Measurements from ENCODE around the gene RALGPS2. TPM values are rescaled to one million over a fixed set of nuclear protein-coding genes. Genes with fewer than 3 reads are reported as not detected.

RALGPS2 gene
- total and polyA plus RNA-seq, 2 donors (not counting 1 experiment from before 2014, with no cell fraction given) = 59.6 to 251 TPM

DNA sequence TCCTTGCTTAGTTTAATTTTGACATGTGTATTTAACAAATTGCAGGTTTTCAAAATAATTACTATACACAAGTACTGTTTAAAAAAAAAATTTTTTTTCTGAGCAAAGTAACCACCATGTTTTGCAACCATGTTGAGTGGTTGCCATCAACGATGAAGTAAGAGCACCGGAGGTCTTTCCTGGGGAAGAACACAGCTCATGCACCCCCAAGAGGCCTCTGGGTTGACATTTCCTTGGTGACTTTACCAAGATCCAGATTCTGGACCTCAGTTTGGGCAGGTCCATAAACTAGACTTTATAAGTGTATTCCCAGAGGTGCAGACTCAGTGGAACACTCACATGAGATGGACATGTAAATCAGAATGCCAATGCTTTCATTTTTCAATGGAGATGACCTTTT is 36.8 kb upstream of the RALGPS2 start:
- no peak for ATAC-seq (ENCODE audit: low read depth)
- POLR2A ChIA-PET = no interaction called here
- H3K9ac ChIP-seq (ENCODE audit: low read length) = no peak overlapping the region
- H3K4me3 ChIP-seq (ENCODE audit: control extremely low read depth in 1 of 5, extremely low read depth in 1 of 5, insufficient read depth in 1 of 5, low read depth in 2 of 5, low read length in 4 of 5) = no peak overlapping the region
- H4K20me1 ChIP-seq (ENCODE audit: control insufficient read depth, insufficient read depth, low read length, poor library complexity, severe bottlenecking) = no peaks in the 10 kb centered on the region
- no peak overlapping the region for H3K27ac Mint-ChIP-seq
- no peaks in the 10 kb centered on the region for H3K27me3 ChIP-seq (replicated peaks in 1 of 4; ENCODE audit: control extremely low read depth in 1 of 4, control insufficient read depth in 3 of 4, insufficient read depth in 4 of 4, low read length in 3 of 4)
- H3K36me3 ChIP-seq (replicated peaks in 1 of 2; ENCODE audit: control extremely low read depth in 1 of 2, control insufficient read depth in 1 of 2, extremely low read depth in 1 of 2, insufficient read depth in 2 of 2, low read length in 1 of 2) = no peaks in the 10 kb centered on the region
- CTCF ChIA-PET = no interaction called here
- no peaks in the 10 kb centered on the region for H3K79me2 ChIP-seq (ENCODE audit: control insufficient read depth, insufficient read depth, low read length)
- no peak overlapping the region for H3K4me3 Mint-ChIP-seq
- no peak for DNase-seq
- H3K27ac ChIP-seq (ENCODE audit: low read length in 2 of 2) = no peak overlapping the region
- intact Hi-C loops (cut with micrococcal nuclease) = no loop called here
- no peaks in the 10 kb centered on the region for H3K27me3 Mint-ChIP-seq
- peaks cover 50% of the 10 kb centered on the region for H3K4me1 Mint-ChIP-seq
- 100% methylated on average over 2 of the region's 2 CpGs for WGBS (ENCODE audit: insufficient coverage)
- H3K4me1 ChIP-seq (ENCODE audit: control insufficient read depth in 2 of 2, insufficient read depth in 2 of 2, low read length in 2 of 2) = peaks cover 22 to 32% of the 10 kb centered on the region in 2 donors
- H3K9me3 ChIP-seq (ENCODE audit: control extremely low read depth in 1 of 3, control insufficient read depth in 2 of 3, insufficient read depth in 1 of 3, low read length in 2 of 3) = no peaks in the 10 kb centered on the region
- no peaks in the 10 kb centered on the region for H3K9me3 Mint-ChIP-seq (ENCODE audit: insufficient read depth)
- H3K4me2 ChIP-seq (replicated peaks; ENCODE audit: low read depth, low read length, poor library complexity, severe bottlenecking) = no peak overlapping the region
- H2AFZ ChIP-seq (ENCODE audit: insufficient read depth, low read depth, low read length, poor library complexity, severe bottlenecking) = no peak overlapping the region
- TF ChIP-seq CTCF (IDR thresholded peaks at IDR 0.05) (no peak), EZH2 (IDR thresholded peaks at IDR 0.05; ENCODE audit: borderline replicate concordance, insufficient read depth, low read depth, low read length, poor library complexity, severe bottlenecking) (no peak)

- H2AFZ ChIP-seq (ENCODE audit: insufficient read depth, low read depth, low read length, poor library complexity, severe bottlenecking) = no peak overlapping the region
- WGBS (ENCODE audit: insufficient coverage) = 54% methylated on average over 2 of the region's 2 CpGs
- H3K4me2 ChIP-seq (replicated peaks; ENCODE audit: low read depth, low read length, poor library complexity, severe bottlenecking) = no peak overlapping the region
- Mint-ChIP-seq H3K4me3 (no peak overlapping the region), H3K27ac (no peak overlapping the region), H3K27me3 (no peaks in the 10 kb centered on the region), H3K9me3 (ENCODE audit: insufficient read depth) (no peaks in the 10 kb centered on the region), H3K4me1 (peaks cover 36% of the 10 kb centered on the region)
- H3K27ac ChIP-seq (ENCODE audit: low read length in 2 of 2) = no peak overlapping the region
- no peaks in the 10 kb centered on the region for H3K36me3 ChIP-seq (replicated peaks in 1 of 2; ENCODE audit: control extremely low read depth in 1 of 2, control insufficient read depth in 1 of 2, extremely low read depth in 1 of 2, insufficient read depth in 2 of 2, low read length in 1 of 2)
- H3K79me2 ChIP-seq (ENCODE audit: control insufficient read depth, insufficient read depth, low read length) = no peaks in the 10 kb centered on the region
- ChIA-PET POLR2A (no interaction called here), CTCF (interaction anchor here (0.8 to 2.0 kb wide), 5 partner anchors 11 to 147 kb away, joined by 3 to 8 read pairs (median 4); no protein-coding TSS in a partner anchor)
- H3K9me3 ChIP-seq (ENCODE audit: control extremely low read depth in 1 of 3, control insufficient read depth in 2 of 3, insufficient read depth in 1 of 3, low read length in 2 of 3) = no peaks in the 10 kb centered on the region
- ATAC-seq (ENCODE audit: low read depth) = no peak
- DNase-seq = no peak
- intact Hi-C loops (cut with micrococcal nuclease) = no loop called here
- no peaks in the 10 kb centered on the region for H4K20me1 ChIP-seq (ENCODE audit: control insufficient read depth, insufficient read depth, low read length, poor library complexity, severe bottlenecking)
- no peaks in the 10 kb centered on the region for H3K27me3 ChIP-seq (replicated peaks in 1 of 4; ENCODE audit: control extremely low read depth in 1 of 4, control insufficient read depth in 3 of 4, insufficient read depth in 4 of 4, low read length in 3 of 4)
- peaks cover 7 to 17% of the 10 kb centered on the region in 2 donors for H3K4me1 ChIP-seq (ENCODE audit: control insufficient read depth in 2 of 2, insufficient read depth in 2 of 2, low read length in 2 of 2)
- TF ChIP-seq EZH2 (IDR thresholded peaks at IDR 0.05; ENCODE audit: borderline replicate concordance, insufficient read depth, low read depth, low read length, poor library complexity, severe bottlenecking) (no peak), CTCF (IDR thresholded peaks at IDR 0.05) (no peak)
- H3K4me3 ChIP-seq (ENCODE audit: control extremely low read depth in 1 of 5, extremely low read depth in 1 of 5, insufficient read depth in 1 of 5, low read depth in 2 of 5, low read length in 4 of 5) = no peak overlapping the region
- no peak overlapping the region for H3K9ac ChIP-seq (ENCODE audit: low read length)
These were observed 35.3 kb upstream of the RALGPS2 start for GRCh38 chr1:178689769-178690168.

All from B cell (primary cell).